ENCODE results near the gene BMP6.

The BMP6 gene

DNA sequence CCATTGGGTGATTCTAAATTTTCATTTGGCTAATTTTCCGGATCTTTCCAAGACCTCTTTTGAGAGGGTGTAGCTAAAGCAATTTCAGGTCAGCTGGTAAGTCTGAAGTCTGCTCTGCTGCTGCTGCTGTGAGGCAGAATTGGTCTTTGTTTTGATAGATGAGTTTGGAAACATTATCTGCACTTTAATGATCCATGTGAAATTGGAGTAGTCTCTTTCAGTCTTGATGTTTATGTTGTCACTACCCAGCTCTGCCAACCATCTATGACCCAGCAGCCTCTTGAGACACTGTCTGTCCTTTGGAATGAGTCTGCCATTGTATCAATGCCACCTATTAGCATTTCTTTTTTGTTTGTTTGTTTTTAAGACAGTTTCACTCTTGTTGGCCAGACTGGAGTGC is 140.6 kb downstream of the BMP6 start:
- Histone ChIP-seq H3K9me3 (ENCODE audit: control insufficient read depth, low read length) (no peaks in the 10 kb centered on the region), H3K4me3 (ENCODE audit: insufficient read depth, low read depth, low read length, poor library complexity, severe bottlenecking) (no peak overlapping the region), H3K27me3 (replicated peaks; ENCODE audit: control insufficient read depth, insufficient read depth, low read length, poor library complexity, severe bottlenecking) (no peaks in the 10 kb centered on the region), H3K4me1 (ENCODE audit: control insufficient read depth, insufficient read depth, low read length, poor library complexity, severe bottlenecking) (no peaks in the 10 kb centered on the region), H3K27ac (ENCODE audit: insufficient read depth, low read length, poor library complexity, severe bottlenecking) (no peak overlapping the region), H3K36me3 (ENCODE audit: control insufficient read depth, insufficient read depth, low read length) (no peaks in the 10 kb centered on the region)
- no peak for DNase-seq

DNA sequence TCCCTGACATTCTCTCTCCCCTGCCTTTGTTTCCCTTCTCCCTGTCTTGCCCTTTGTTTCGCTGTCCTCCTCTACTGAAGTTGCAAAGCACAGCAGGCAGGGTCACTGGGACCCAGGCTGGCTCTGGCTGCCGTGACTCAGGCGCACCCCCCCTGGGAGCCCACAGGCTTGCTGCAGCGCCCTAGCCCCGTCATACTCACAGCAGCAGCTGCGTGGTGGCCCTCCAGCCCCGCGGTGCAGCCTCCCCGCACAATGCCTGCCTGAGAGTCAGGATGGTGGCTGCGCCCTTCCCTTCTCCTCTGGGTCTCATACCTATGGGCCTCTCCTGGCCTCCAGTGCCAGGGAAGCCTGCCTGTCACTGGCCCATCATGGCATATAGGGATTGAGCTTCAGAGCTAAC is 143.0 kb downstream of the BMP6 start:
- no peak for DNase-seq
- Histone ChIP-seq H3K27me3 (replicated peaks; ENCODE audit: control insufficient read depth, insufficient read depth, low read length, poor library complexity, severe bottlenecking) (no peaks in the 10 kb centered on the region), H3K4me3 (ENCODE audit: insufficient read depth, low read depth, low read length, poor library complexity, severe bottlenecking) (no peak overlapping the region), H3K27ac (ENCODE audit: insufficient read depth, low read length, poor library complexity, severe bottlenecking) (no peak overlapping the region), H3K4me1 (ENCODE audit: control insufficient read depth, insufficient read depth, low read length, poor library complexity, severe bottlenecking) (no peaks in the 10 kb centered on the region), H3K36me3 (ENCODE audit: control insufficient read depth, insufficient read depth, low read length) (no peaks in the 10 kb centered on the region), H3K9me3 (ENCODE audit: control insufficient read depth, low read length) (no peaks in the 10 kb centered on the region)

DNA sequence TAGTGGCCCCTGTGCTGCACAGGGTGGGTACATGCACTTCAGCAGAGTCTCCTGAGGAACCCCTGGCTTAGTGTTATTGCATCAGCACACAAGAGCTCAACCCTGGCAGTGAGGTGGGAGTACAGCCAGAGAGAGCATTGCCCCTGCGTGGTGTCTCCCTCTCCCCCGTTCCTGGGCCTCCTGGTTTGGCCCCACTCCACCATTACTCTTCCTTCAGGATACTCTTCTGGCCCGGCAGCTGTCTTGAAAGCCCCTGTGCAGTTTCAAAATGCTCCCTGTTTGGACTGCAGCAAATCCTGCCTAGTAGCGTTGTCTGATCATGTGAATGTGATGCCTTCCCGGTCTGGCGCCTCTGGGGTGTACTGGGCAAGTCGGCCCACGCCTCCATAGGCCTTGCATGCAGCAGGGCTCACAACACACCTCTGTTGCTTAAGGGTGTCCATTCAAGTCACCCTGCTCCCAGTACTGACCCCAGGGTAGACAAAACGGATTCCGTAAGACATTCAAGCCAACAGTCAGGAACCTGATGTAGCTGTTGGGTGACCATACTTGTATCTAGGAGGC is 152.6 kb downstream of the BMP6 start:
- Histone ChIP-seq H3K4me3 (ENCODE audit: insufficient read depth, low read depth, low read length, poor library complexity, severe bottlenecking) (no peak overlapping the region), H3K9me3 (ENCODE audit: control insufficient read depth, low read length) (no peaks in the 10 kb centered on the region), H3K27me3 (replicated peaks; ENCODE audit: control insufficient read depth, insufficient read depth, low read length, poor library complexity, severe bottlenecking) (no peaks in the 10 kb centered on the region), H3K4me1 (ENCODE audit: control insufficient read depth, insufficient read depth, low read length, poor library complexity, severe bottlenecking) (no peaks in the 10 kb centered on the region), H3K27ac (ENCODE audit: insufficient read depth, low read length, poor library complexity, severe bottlenecking) (no peak overlapping the region), H3K36me3 (ENCODE audit: control insufficient read depth, insufficient read depth, low read length) (peaks cover 14% of the 10 kb centered on the region)
- no peak for DNase-seq

DNA sequence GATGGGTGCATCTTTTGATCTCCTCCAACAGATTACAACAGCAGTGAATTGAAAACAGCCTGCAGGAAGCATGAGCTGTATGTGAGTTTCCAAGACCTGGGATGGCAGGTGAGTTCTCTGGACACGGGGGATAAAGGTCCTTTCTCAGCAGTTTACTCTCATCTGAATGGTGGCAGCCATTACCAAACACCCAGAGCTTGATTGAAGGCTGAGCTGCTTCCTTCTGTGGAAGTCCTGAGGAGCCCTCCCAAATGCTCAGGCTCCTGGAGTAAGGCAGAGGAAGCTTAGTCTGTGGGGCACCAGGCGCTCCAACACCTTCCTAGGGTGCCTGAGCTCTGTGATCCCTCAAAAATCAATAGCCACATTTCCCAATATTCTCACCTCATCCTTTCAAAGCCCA is 153.1 kb downstream of the BMP6 start:
- H3K27ac ChIP-seq (ENCODE audit: insufficient read depth, low read length, poor library complexity, severe bottlenecking) = no peak overlapping the region
- H3K9me3 ChIP-seq (ENCODE audit: control insufficient read depth, low read length) = no peaks in the 10 kb centered on the region
- H3K36me3 ChIP-seq (ENCODE audit: control insufficient read depth, insufficient read depth, low read length) = peaks cover 19% of the 10 kb centered on the region
- no peak for DNase-seq
- H3K4me1 ChIP-seq (ENCODE audit: control insufficient read depth, insufficient read depth, low read length, poor library complexity, severe bottlenecking) = no peaks in the 10 kb centered on the region
- H3K27me3 ChIP-seq (replicated peaks; ENCODE audit: control insufficient read depth, insufficient read depth, low read length, poor library complexity, severe bottlenecking) = no peaks in the 10 kb centered on the region
- no peak overlapping the region for H3K4me3 ChIP-seq (ENCODE audit: insufficient read depth, low read depth, low read length, poor library complexity, severe bottlenecking)

DNA sequence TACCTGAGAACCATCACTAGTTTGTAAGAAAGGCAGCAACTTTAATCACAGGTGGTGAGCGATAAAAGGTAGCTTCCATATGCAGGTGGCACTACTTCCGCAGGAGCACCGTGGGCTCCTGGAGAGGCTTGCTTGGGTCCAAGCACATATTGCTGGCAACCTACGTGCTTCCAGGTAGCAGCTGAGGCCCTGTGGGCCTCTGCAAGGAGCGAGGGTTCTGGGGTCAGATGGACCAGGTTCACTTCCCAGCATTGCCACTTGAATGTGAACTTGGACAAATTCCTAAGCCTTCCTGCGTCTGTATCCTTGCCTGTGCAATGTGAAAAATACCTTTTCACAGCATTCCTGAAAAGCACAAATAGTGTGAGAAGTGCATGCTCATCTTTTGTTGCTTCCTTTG is 153.7 kb downstream of the BMP6 start:
- Histone ChIP-seq H3K4me1 (ENCODE audit: control insufficient read depth, insufficient read depth, low read length, poor library complexity, severe bottlenecking) (no peaks in the 10 kb centered on the region), H3K9me3 (ENCODE audit: control insufficient read depth, low read length) (no peaks in the 10 kb centered on the region), H3K4me3 (ENCODE audit: insufficient read depth, low read depth, low read length, poor library complexity, severe bottlenecking) (no peak overlapping the region), H3K27ac (ENCODE audit: insufficient read depth, low read length, poor library complexity, severe bottlenecking) (no peak overlapping the region), H3K27me3 (replicated peaks; ENCODE audit: control insufficient read depth, insufficient read depth, low read length, poor library complexity, severe bottlenecking) (no peaks in the 10 kb centered on the region), H3K36me3 (ENCODE audit: control insufficient read depth, insufficient read depth, low read length) (peaks cover 21% of the 10 kb centered on the region)
- DNase-seq = no peak

DNA sequence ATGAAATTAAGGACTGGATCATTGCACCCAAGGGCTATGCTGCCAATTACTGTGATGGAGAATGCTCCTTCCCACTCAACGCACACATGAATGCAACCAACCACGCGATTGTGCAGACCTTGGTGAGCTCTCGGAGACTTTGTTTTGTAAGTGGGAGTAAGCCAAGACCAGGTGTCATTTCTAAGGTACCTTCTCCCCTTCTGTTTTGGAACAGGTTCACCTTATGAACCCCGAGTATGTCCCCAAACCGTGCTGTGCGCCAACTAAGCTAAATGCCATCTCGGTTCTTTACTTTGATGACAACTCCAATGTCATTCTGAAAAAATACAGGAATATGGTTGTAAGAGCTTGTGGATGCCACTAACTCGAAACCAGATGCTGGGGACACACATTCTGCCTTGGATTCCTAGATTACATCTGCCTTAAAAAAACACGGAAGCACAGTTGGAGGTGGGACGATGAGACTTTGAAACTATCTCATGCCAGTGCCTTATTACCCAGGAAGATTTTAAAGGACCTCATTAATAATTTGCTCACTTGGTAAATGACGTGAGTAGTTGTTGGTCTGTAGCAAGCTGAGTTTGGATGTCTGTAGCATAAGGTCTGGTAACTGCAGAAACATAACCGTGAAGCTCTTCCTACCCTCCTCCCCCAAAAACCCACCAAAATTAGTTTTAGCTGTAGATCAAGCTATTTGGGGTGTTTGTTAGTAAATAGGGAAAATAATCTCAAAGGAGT is 154.2 kb downstream of the BMP6 start:
- no peak for DNase-seq
- Histone ChIP-seq H3K36me3 (ENCODE audit: control insufficient read depth, insufficient read depth, low read length) (peaks cover 25% of the 10 kb centered on the region), H3K4me3 (ENCODE audit: insufficient read depth, low read depth, low read length, poor library complexity, severe bottlenecking) (no peak overlapping the region), H3K27ac (ENCODE audit: insufficient read depth, low read length, poor library complexity, severe bottlenecking) (no peak overlapping the region), H3K9me3 (ENCODE audit: control insufficient read depth, low read length) (no peaks in the 10 kb centered on the region), H3K27me3 (replicated peaks; ENCODE audit: control insufficient read depth, insufficient read depth, low read length, poor library complexity, severe bottlenecking) (no peaks in the 10 kb centered on the region), H3K4me1 (ENCODE audit: control insufficient read depth, insufficient read depth, low read length, poor library complexity, severe bottlenecking) (no peaks in the 10 kb centered on the region)

DNA sequence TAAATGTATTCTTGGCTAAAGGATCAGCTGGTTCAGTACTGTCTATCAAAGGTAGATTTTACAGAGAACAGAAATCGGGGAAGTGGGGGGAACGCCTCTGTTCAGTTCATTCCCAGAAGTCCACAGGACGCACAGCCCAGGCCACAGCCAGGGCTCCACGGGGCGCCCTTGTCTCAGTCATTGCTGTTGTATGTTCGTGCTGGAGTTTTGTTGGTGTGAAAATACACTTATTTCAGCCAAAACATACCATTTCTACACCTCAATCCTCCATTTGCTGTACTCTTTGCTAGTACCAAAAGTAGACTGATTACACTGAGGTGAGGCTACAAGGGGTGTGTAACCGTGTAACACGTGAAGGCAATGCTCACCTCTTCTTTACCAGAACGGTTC is 154.8 kb downstream of the BMP6 start:
- DNase-seq = no peak
- H3K4me3 ChIP-seq (ENCODE audit: insufficient read depth, low read depth, low read length, poor library complexity, severe bottlenecking) = no peak overlapping the region
- H3K27ac ChIP-seq (ENCODE audit: insufficient read depth, low read length, poor library complexity, severe bottlenecking) = no peak overlapping the region
- no peaks in the 10 kb centered on the region for H3K27me3 ChIP-seq (replicated peaks; ENCODE audit: control insufficient read depth, insufficient read depth, low read length, poor library complexity, severe bottlenecking)
- H3K4me1 ChIP-seq (ENCODE audit: control insufficient read depth, insufficient read depth, low read length, poor library complexity, severe bottlenecking) = no peaks in the 10 kb centered on the region
- no peaks in the 10 kb centered on the region for H3K9me3 ChIP-seq (ENCODE audit: control insufficient read depth, low read length)
- H3K36me3 ChIP-seq (ENCODE audit: control insufficient read depth, insufficient read depth, low read length) = peaks cover 27% of the 10 kb centered on the region

GRCh38 chr6:7881765-7882500 is 156.0 kb downstream of the BMP6 start:
- Histone ChIP-seq H3K4me3 (ENCODE audit: insufficient read depth, low read depth, low read length, poor library complexity, severe bottlenecking) (no peak overlapping the region), H3K27me3 (replicated peaks; ENCODE audit: control insufficient read depth, insufficient read depth, low read length, poor library complexity, severe bottlenecking) (no peaks in the 10 kb centered on the region), H3K27ac (ENCODE audit: insufficient read depth, low read length, poor library complexity, severe bottlenecking) (no peak overlapping the region), H3K36me3 (ENCODE audit: control insufficient read depth, insufficient read depth, low read length) (peaks cover 33% of the 10 kb centered on the region), H3K4me1 (ENCODE audit: control insufficient read depth, insufficient read depth, low read length, poor library complexity, severe bottlenecking) (no peaks in the 10 kb centered on the region), H3K9me3 (ENCODE audit: control insufficient read depth, low read length) (no peaks in the 10 kb centered on the region)
- no peak for DNase-seq

GRCh38 chr6:7882505-7883257 is 156.8 kb downstream of the BMP6 start:
- DNase-seq = no peak
- no peaks in the 10 kb centered on the region for H3K9me3 ChIP-seq (ENCODE audit: control insufficient read depth, low read length)
- peaks cover 34% of the 10 kb centered on the region for H3K36me3 ChIP-seq (ENCODE audit: control insufficient read depth, insufficient read depth, low read length)

DNA sequence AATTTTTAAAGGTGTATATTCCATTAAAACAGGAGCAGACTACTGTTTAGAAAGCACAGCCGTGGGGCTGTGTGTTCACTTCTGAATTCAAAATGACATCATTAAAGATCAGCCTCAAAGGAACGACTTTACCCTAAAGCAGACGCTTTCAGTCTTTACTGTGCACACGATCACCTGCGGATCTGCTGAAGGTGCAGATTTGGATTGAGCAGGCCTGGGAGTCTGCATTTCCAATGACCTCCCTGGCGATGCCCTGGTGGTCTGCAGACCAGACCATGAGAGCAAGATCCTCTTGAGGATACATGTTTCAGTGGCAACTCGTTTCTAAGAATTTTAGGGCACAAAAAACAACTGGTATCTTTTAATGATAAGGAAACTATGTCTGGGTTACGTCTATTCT is 157.5 kb downstream of the BMP6 start:
- no peak for DNase-seq
- Histone ChIP-seq H3K27me3 (replicated peaks; ENCODE audit: control insufficient read depth, insufficient read depth, low read length, poor library complexity, severe bottlenecking) (no peaks in the 10 kb centered on the region), H3K27ac (ENCODE audit: insufficient read depth, low read length, poor library complexity, severe bottlenecking) (no peak overlapping the region), H3K4me3 (ENCODE audit: insufficient read depth, low read depth, low read length, poor library complexity, severe bottlenecking) (no peak overlapping the region), H3K9me3 (ENCODE audit: control insufficient read depth, low read length) (no peaks in the 10 kb centered on the region), H3K36me3 (ENCODE audit: control insufficient read depth, insufficient read depth, low read length) (peaks cover 41% of the 10 kb centered on the region), H3K4me1 (ENCODE audit: control insufficient read depth, insufficient read depth, low read length, poor library complexity, severe bottlenecking) (no peaks in the 10 kb centered on the region)

More at GRCh38 chr6:7882505-7883257, 156.8 kb downstream of the BMP6 start:
- H3K27ac ChIP-seq (ENCODE audit: insufficient read depth, low read length, poor library complexity, severe bottlenecking) = no peak overlapping the region
- H3K4me3 ChIP-seq (ENCODE audit: insufficient read depth, low read depth, low read length, poor library complexity, severe bottlenecking) = no peak overlapping the region
- H3K27me3 ChIP-seq (replicated peaks; ENCODE audit: control insufficient read depth, insufficient read depth, low read length, poor library complexity, severe bottlenecking) = no peaks in the 10 kb centered on the region
- no peaks in the 10 kb centered on the region for H3K4me1 ChIP-seq (ENCODE audit: control insufficient read depth, insufficient read depth, low read length, poor library complexity, severe bottlenecking)

Measured in effector memory CD4-positive, alpha-beta T cell (primary cell).